HepG2 (cell line): ENCODE measurements around the gene ALDH3A2.

Experiments used
- GLI4 ChIP-seq: sonication (generic); formaldehyde crosslinking; IDR thresholded peaks from 2 replicates; pipeline ENCODE4 v1.5.1; 2020; ENCODE audit warnings: missing genetic modification reagents, mild to moderate bottlenecking, moderate library complexity, borderline replicate concordance
- HNRNPUL1 ChIP-seq: fragments of 200-400 bp; formaldehyde crosslinking; IDR thresholded peaks from 2 replicates; pipeline ENCODE4 v1.6.1; 2017; ENCODE audit warnings: low read depth, mild to moderate bottlenecking, low read length, moderate library complexity
- POLR2AphosphoS5 ChIP-seq: IDR thresholded peaks from 2 replicates; pipeline ENCODE4 v1.6.1; 2012; ENCODE audit warnings: low read depth, low read length
- ZNF589 ChIP-seq: sonication (generic); formaldehyde crosslinking; conservative IDR thresholded peaks from 2 replicates; pipeline ENCODE4 v1.8.0; 2022; ENCODE audit warnings: mild to moderate bottlenecking, moderate library complexity, missing genetic modification reagents

DNA sequence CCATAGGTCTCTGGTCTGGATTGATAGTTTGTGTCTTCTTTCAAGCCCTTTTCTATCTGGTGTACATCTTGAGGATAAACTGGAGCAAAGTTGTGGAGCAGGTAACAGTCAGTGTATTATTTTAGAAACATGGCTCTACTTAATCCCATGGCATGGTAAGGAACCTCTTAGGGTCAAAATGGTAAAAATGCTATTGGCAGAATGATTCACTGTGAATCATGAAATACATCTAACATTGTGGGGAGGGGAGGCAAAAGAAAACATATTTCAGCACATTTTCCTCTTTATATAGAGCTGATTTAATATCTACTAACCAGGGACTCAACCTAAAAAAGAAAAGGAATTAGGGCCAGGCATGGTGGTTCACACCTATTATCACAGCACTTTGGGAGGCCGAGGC is 17.9 kb upstream of the ALDH3A2 start:
- TF ChIP-seq GLI4 (no peak), HNRNPUL1 (no peak), POLR2AphosphoS5 (no peak), ZNF589 (no peak)
